GM12864 (cell line): ENCODE results near the gene SERP2.

Source experiments
- DNase-seq: peaks from one replicate; pipeline ENCODE4 v3.0.0-alpha.2; 2011; ENCODE audit warnings: low read depth
- H3K4me3 ChIP-seq: 2 replicates; pipeline ENCODE4 v1.5.1; 2011; ENCODE audit warnings: mild to moderate bottlenecking, low read depth, low read length, control low read depth
- TF ChIP-seq, protein P1 (sequence below): IDR thresholded peaks from 2 replicates; pipeline ENCODE4 v1.5.1; 2011; ENCODE audit warnings: low read depth, mild to moderate bottlenecking, moderate library complexity, low read length, control low read depth, inconsistent platforms; ENCODE audit errors: missing control alignments

The SERP2 gene

DNA sequence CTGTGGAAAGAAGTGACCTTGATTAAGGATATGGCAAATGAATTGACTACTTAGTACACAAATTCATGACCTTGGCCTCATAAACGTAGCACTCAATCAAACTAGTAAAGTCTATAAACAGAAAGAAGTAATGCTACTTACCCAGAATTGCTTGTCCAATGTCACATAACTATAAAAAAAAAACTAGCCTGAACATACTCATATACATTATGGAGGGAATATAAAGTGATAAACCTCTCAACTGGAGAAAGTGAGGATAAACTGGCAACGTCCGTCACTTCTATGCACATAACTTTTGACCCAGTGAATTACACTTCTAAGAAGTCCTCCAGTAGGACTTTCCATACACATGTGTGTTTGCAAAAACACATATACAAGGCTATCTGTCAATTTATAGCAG is 7.7 kb upstream of the SERP2 start:
- H3K4me3 ChIP-seq = no peak overlapping the region
- DNase-seq = no peak
- TF ChIP-seq, protein P1, sequence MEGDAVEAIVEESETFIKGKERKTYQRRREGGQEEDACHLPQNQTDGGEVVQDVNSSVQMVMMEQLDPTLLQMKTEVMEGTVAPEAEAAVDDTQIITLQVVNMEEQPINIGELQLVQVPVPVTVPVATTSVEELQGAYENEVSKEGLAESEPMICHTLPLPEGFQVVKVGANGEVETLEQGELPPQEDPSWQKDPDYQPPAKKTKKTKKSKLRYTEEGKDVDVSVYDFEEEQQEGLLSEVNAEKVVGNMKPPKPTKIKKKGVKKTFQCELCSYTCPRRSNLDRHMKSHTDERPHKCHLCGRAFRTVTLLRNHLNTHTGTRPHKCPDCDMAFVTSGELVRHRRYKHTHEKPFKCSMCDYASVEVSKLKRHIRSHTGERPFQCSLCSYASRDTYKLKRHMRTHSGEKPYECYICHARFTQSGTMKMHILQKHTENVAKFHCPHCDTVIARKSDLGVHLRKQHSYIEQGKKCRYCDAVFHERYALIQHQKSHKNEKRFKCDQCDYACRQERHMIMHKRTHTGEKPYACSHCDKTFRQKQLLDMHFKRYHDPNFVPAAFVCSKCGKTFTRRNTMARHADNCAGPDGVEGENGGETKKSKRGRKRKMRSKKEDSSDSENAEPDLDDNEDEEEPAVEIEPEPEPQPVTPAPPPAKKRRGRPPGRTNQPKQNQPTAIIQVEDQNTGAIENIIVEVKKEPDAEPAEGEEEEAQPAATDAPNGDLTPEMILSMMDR = no peak

DNA sequence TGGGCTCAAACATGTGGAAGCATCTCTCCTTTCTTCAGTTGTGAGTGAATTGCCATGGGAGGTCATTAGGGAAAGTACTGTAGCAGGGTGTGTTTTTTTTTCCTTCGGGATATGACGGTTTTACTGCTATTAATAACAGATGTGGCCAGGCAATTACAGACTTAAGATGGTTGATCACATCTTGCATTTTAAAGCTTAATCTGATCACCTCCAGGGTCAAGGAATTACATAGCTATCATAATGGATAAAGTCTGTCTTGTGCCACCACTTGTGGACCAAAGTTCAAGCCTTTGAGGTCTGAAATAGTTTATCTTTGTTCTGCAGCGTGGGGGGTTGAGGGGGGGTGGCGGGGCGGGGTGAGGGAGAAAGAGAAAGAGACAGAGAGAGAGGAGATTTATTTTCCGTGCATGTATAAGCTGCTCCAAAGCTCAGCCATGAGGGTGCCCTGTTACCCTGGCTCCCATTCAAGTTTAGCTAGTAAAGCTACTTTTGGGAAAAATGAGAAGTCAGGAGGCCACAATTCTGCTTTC is 5.5 kb upstream of the SERP2 start:
- no peak for DNase-seq
- TF ChIP-seq, protein P1 = no peak
- no peak overlapping the region for H3K4me3 ChIP-seq

DNA sequence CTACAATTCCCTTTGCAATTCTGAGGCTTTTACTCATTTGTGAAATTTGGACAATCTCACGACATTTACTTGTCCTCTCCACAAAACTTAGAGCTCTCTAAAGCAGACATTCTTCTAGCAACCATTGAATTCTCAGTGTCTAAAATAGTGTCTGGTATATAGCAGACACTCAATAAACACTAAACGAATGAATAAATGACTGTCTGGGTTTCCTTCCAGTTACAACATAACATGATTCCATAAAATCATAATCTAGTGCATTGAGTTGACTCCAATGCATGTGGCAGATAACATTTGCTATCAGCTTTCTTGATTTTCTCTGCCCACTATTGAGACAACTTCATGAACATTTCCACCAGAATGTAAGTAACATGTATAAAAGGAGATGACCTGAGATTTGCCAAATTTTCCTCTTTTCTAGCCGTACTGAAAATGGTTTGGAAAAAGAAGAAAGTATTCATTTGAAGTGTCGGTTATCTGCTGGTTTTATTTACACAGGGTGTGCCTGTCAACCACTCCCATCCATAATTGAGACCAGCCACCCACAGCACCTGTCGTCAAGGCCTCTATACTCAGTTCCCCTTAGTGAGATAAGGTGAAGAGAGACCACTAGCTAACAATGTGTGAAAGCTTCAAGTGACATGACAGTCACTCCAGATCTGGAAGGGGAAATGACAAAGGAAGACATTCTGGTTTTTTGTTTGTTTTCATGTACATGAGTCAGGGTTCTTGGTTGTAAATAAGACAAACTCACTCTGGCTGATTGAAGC is 4.8 kb upstream of the SERP2 start:
- DNase-seq = no peak
- no peak overlapping the region for H3K4me3 ChIP-seq
- TF ChIP-seq, protein P1 = no peak

DNA sequence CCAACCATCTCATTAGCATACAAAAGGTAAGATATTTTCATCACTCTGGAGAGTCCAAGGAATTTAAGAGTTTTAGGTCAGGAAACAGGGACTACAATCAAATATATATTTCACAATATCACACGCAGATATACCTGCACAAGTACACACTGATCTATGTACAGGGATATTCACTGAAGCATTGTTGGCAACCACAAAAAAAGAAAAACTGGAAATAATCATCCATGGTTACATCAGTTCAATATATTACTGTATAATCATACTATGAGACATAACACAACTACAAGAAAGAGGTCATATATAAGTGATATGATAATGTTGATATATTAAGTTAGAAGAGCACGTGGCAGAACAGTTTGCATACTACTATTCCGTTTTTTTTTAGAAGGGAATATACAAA is 2.2 kb upstream of the SERP2 start:
- no peak for DNase-seq
- H3K4me3 ChIP-seq = no peak overlapping the region
- TF ChIP-seq, protein P1 = no peak

DNA sequence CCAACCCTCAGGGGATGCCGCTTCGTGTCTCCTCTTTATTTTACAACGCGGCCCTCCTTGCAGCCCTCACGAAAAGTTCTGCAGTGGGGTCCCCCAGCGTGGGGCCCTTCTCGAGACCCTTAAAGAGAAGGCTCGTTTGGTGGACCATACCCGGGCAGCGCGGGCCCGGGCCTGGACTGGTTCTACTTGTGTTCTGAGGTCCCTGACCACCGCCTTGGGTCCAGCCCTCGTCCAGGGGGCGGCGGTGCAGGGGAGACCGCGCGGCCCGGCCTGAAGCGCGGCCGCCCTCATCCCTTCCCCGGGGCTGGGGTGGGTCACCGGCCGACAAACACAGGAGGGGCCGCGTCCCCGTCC is 400 bp upstream of the SERP2 start:
- DNase-seq = no peak
- H3K4me3 ChIP-seq = no peak overlapping the region

DNA sequence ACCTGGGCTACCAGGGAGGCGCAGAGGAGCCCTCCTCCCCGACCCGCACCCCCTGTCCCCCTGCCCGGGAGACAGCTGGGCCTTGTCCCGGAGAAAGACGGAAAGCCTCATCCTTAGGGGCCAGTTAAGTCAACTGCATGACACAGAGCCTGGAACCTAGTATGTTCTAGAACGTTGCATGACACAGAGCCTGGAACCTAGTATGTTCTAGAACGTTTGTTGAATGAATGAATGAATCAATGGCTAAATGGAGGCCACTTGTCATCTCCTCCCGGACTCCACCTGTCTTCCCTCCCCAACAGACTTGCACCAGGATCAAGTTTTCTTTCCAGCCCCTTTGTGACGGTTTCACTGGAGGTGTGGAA is 706 bp downstream of the SERP2 start:
- no peak overlapping the region for H3K4me3 ChIP-seq
- TF ChIP-seq, protein P1 = no peak
- no peak for DNase-seq

More for the DNA sequence above, 400 bp upstream of the SERP2 start:
- TF ChIP-seq, protein P1 = no peak

DNA sequence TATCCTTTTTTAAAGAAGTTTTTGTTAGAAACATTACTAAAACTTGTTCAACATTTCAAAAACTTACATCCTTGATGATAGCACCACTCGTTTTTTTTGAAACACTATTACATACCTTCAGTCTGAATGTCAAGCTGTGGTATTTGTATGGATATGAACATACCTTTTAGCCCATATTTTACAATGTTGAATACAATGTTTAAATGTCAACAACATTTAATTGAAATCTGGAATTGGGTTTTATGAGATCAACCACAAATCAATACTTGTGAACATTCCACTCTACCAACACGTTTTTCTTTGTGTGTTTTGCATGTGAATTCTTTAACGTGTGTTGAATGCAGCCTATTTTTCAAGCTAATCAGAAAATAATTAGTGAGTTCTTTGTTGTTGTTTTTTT is 4.7 kb downstream of the SERP2 start:
- no peak overlapping the region for H3K4me3 ChIP-seq
- DNase-seq = no peak
- TF ChIP-seq, protein P1 = no peak
